Limb (tissue), 2 donors: Measurements from ENCODE around the gene IGLL1.
"Not testable (repeated sequence)": the region's sequence is repeated elsewhere in the genome, so short reads cannot be mapped to it uniquely, and the experiment has no call there.

Source experiments
- DNase-seq, 2 donors: peaks; one replicate each; pipeline ENCODE4 v3.0.0-alpha.2; 2016; ENCODE audit errors: extremely low spot score in 2 of 2

The IGLL1 gene

GRCh38 chr22:23591201-23591791, 11.2 kb upstream of the IGLL1 start:
- DNase-seq = peak; percentile 16 to 83

GRCh38 chr22:23583836-23584235, 3.7 kb upstream of the IGLL1 start:
- DNase-seq = no peak

GRCh38 chr22:23583153-23583552, 3.1 kb upstream of the IGLL1 start:
- DNase-seq = no peak

GRCh38 chr22:23581260-23581650, 1.2 kb upstream of the IGLL1 start:
- DNase-seq = no peak

- DNase-seq = no peak
These were observed 628 bp upstream of the IGLL1 start for GRCh38 chr22:23580576-23581259.

- no peak for DNase-seq
These were observed 810 bp downstream of the IGLL1 start for GRCh38 chr22:23579280-23579679.

GRCh38 chr22:23578306-23578705, 1.8 kb downstream of the IGLL1 start:
- no peak for DNase-seq

- DNase-seq = no peak
These were observed 3.4 kb downstream of the IGLL1 start for GRCh38 chr22:23576681-23577080.

GRCh38 chr22:23575601-23576000, 4.5 kb downstream of the IGLL1 start:
- DNase-seq = no peak

GRCh38 chr22:23574877-23575276, 5.2 kb downstream of the IGLL1 start:
- no peak for DNase-seq

GRCh38 chr22:23574371-23574811, 5.7 kb downstream of the IGLL1 start:
- no peak for DNase-seq

GRCh38 chr22:23573701-23574235, 6.3 kb downstream of the IGLL1 start:
- DNase-seq = not testable (repeated sequence)

GRCh38 chr22:23573106-23573505, 7.0 kb downstream of the IGLL1 start:
- not testable (repeated sequence) for DNase-seq

GRCh38 chr22:23571486-23571885, 8.6 kb downstream of the IGLL1 start:
- no peak for DNase-seq

- DNase-seq = no peak
These were observed 9.4 kb downstream of the IGLL1 start for GRCh38 chr22:23570681-23571080.

GRCh38 chr22:23569716-23570115, 10.4 kb downstream of the IGLL1 start:
- no peak for DNase-seq

- DNase-seq = no peak
These were observed 10.8 kb downstream of the IGLL1 start for GRCh38 chr22:23569291-23569690.

GRCh38 chr22:23566705-23567475, 13.2 kb downstream of the IGLL1 start:
- DNase-seq = no peak

GRCh38 chr22:23565915-23566704, 14.0 kb downstream of the IGLL1 start:
- DNase-seq = peak; percentile 40 to 75

- no peak for DNase-seq
These were observed 14.7 kb downstream of the IGLL1 start for GRCh38 chr22:23565305-23565914.

- no peak for DNase-seq
These were observed 15.8 kb downstream of the IGLL1 start for GRCh38 chr22:23564276-23564675.
